ENCODE results near the gene MED17.

Gene MED17

DNA sequence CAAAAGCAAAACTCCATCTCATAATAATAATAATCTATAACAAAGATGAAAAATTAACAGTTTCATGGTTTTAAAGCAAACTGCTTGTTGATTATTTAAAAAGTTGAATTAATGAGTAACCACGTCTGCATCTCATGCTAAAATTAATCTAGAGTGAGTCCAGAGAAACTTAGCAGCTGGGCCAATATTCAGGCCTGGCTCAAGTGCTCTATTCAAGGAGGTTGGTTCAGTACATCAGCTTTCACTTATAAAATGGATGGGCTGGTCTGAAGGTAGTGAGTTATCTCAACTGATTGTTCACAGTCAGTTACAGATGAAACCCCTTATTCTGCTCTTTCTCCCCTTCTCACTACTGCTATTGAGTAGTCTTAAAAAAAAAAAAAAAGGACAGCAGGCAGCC lies 43.3 kb downstream of the MED17 start:
- no peak overlapping the region for H3K4me3 ChIP-seq (ENCODE audit: low read depth, low read length)
- TF ChIP-seq, protein P1, sequence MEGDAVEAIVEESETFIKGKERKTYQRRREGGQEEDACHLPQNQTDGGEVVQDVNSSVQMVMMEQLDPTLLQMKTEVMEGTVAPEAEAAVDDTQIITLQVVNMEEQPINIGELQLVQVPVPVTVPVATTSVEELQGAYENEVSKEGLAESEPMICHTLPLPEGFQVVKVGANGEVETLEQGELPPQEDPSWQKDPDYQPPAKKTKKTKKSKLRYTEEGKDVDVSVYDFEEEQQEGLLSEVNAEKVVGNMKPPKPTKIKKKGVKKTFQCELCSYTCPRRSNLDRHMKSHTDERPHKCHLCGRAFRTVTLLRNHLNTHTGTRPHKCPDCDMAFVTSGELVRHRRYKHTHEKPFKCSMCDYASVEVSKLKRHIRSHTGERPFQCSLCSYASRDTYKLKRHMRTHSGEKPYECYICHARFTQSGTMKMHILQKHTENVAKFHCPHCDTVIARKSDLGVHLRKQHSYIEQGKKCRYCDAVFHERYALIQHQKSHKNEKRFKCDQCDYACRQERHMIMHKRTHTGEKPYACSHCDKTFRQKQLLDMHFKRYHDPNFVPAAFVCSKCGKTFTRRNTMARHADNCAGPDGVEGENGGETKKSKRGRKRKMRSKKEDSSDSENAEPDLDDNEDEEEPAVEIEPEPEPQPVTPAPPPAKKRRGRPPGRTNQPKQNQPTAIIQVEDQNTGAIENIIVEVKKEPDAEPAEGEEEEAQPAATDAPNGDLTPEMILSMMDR (conservative IDR thresholded peaks at IDR 0.05; ENCODE audit: low read depth, low read length) = no peak
- DNase-seq (ENCODE audit: low read depth) = no peak

DNA sequence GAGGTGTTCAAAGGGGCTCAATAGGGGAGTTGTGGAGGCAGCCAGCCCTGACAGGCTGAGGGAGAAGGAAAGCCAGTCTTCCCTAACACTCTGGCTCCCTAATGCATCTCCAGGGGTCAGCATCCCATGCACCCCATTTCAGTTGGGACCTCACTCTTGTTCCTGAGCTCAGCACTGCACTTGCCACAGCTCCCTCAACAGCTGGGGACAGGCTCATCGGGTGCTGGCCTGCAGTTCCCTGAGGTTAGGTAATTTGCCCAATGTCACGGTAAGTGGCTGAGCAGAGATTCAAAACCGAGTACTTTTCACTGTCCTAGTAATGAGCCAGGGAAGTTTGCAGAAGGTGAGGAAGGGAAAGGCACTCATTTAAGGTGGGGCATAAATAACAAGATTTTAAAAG lies 45.5 kb downstream of the MED17 start:
- TF ChIP-seq, protein P1 (conservative IDR thresholded peaks at IDR 0.05; ENCODE audit: low read depth, low read length) = no peak
- no peak for DNase-seq (ENCODE audit: low read depth)
- no peak overlapping the region for H3K4me3 ChIP-seq (ENCODE audit: low read depth, low read length)

DNA sequence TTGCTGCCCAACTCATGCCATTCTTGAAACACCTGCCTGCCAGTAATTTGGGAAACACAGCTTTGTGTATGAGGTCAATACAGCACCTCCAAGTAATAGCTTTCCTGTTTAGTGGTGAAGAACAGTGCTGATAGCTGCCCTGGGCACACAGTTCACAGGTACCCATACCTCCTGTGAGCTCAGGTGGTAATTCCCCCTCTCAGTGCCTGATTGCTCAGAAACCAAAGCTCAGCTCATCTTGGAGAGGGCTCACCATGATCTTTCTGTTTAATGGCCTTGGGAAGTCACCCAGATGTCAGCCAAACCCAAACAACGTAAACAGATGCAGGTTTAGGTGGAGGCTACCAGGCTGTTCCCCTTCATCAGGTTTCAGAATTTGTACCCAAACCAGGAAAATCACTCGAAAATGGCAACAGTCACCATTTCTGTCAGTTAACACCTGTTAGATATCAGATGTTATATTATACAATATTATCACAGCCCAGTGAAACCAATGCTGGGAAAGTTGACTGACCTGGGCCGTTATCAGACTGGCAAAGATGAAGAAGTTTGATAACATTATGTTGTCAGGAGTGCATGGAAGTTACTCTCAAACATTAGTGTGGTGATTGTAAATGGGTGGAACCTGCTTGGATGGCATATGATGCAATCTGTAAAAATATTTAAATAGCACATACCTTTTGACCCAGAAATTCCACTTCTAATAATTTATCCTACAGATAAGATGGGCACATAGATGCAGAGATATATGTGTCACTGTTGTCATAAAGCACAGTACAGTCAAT lies 47.5 kb downstream of the MED17 start:
- no peak overlapping the region for H3K4me3 ChIP-seq (ENCODE audit: low read depth, low read length)
- TF ChIP-seq, protein P1 (conservative IDR thresholded peaks at IDR 0.05; ENCODE audit: low read depth, low read length) = no peak
- no peak for DNase-seq (ENCODE audit: low read depth)

DNA sequence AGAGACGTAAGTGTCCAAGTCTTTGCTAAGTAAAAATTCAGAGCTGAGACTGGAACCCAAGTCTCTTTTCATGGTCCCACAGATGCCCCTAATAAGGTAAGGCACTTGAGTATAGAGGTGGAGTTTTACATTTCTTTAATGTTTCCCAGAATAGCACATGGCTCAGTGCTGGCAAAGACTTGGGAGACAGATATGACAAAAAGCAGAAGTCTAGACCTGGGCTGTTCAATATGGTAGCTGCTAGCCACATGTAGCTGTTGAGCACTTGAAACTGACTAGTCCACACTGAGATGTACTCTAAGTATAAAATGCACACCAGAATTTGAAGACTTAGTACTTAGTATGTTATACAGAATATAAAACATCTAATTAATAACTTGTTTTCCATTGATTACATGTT lies 48.7 kb downstream of the MED17 start:
- TF ChIP-seq, protein P1 (conservative IDR thresholded peaks at IDR 0.05; ENCODE audit: low read depth, low read length) = no peak
- DNase-seq (ENCODE audit: low read depth) = no peak
- H3K4me3 ChIP-seq (ENCODE audit: low read depth, low read length) = no peak overlapping the region

DNA sequence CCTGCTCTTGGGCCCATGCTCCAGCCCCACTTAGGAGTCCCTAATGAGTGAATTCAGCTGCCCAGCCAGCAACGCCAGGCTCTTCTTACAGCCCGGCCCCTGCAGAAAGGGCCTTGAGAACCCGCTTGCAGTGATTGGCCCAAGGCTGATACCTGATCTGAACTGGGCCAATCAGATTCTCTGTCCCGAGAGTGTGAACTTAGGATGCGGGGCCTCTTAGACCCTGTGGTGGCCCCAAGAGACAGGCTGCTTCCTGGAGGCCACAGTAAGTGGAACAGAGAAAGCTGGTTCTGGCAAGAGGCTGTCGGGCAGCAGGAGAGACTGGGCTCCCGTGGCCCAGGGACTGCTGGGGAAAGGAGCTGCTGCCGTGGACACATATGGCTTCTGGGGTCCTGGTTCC lies 54.9 kb downstream of the MED17 start:
- TF ChIP-seq, protein P1 (conservative IDR thresholded peaks at IDR 0.05; ENCODE audit: low read depth, low read length) = no peak
- no peak for DNase-seq (ENCODE audit: low read depth)
- no peak overlapping the region for H3K4me3 ChIP-seq (ENCODE audit: low read depth, low read length)

DNA sequence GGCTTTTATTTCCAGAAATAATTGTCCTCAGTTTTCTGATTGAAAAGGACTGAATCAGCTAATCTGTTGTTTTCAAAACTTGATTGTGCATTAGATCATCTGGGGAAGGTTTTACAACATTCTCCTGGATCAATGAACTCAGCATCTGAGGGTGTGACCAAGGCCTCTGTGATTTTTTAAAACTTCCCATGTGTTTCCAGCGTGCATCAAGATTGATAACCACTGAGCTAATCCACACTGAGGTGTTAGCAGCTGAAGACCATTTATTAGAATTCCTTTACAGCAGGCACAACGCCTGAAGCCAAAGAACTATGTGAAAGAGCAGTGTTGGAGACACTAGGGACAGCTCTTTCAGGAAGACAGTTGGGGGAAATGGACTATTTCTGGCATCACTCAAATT lies 56.1 kb downstream of the MED17 start:
- no peak for DNase-seq (ENCODE audit: low read depth)
- H3K4me3 ChIP-seq (ENCODE audit: low read depth, low read length) = no peak overlapping the region
- TF ChIP-seq, protein P1 (conservative IDR thresholded peaks at IDR 0.05; ENCODE audit: low read depth, low read length) = no peak

DNA sequence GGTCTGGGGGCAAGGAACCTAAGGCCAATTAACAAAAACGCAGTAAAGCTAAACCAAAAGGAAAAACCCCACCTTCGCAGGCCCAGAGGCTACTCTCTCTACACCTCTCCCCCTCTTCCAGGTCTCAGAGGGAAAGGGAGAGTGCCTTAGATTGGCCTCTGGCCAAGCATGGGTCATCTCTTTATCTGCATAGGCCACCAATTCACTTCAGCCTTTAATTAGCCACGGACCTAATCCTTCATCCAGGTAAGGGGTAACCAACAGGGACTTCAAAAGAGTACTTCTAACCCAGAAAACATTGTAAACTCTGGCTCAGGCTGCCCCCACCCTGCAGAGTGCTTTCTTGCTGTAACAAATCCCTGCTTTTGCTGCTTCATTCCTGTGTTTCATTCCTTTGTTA lies 56.9 kb downstream of the MED17 start:
- no peak for DNase-seq (ENCODE audit: low read depth)
- TF ChIP-seq, protein P1 (conservative IDR thresholded peaks at IDR 0.05; ENCODE audit: low read depth, low read length) = no peak

More for the DNA sequence above, 56.9 kb downstream of the MED17 start:
- H3K4me3 ChIP-seq (ENCODE audit: low read depth, low read length) = no peak overlapping the region

Data from choroid plexus epithelial cell (primary cell).